OCI-LY1 (cell line): ENCODE measurements around the gene CYTH4.

ENCODE experiments used
- H2AFZ ChIP-seq: fragments of 200-600 bp; sonication (generic), shearing (Covaris generic); 2 replicates; pipeline ENCODE4 v1.6.0; 2014; ENCODE audit warnings: antibody characterized with exemption, mild to moderate bottlenecking, low read length
- H3F3A ChIP-seq: fragments of 200-600 bp; sonication (generic), shearing (Covaris generic); 2 replicates; pipeline ENCODE4 v1.6.0; 2014; ENCODE audit warnings: mild to moderate bottlenecking, antibody characterized with exemption, low read length, moderate library complexity; ENCODE audit not compliant: insufficient read depth
- H3K27ac ChIP-seq: fragments of 200-600 bp; sonication (generic); 2 replicates; pipeline ENCODE4 v1.5.1; 2014; ENCODE audit warnings: low read length, mixed run types, mild to moderate bottlenecking, low read depth; ENCODE audit not compliant: poor library complexity, severe bottlenecking
- H3K27me3 ChIP-seq: fragments of 200-600 bp; sonication (generic); 2 replicates; pipeline ENCODE4 v1.6.0; 2014; ENCODE audit warnings: antibody characterized with exemption, mild to moderate bottlenecking, low read length, moderate library complexity; ENCODE audit not compliant: insufficient read depth
- H3K36me3 ChIP-seq: fragments of 200-600 bp; sonication (generic); 2 replicates; pipeline ENCODE4 v1.6.1; 2014; ENCODE audit warnings: mild to moderate bottlenecking, antibody characterized with exemption, low read length, moderate library complexity, mixed read lengths; ENCODE audit not compliant: insufficient read depth
- H3K4me1 ChIP-seq: fragments of 200-600 bp; sonication (generic); 2 replicates; pipeline ENCODE4 v1.5.1; 2014; ENCODE audit warnings: mild to moderate bottlenecking, low read length, moderate library complexity; ENCODE audit not compliant: insufficient read depth, severe bottlenecking
- H3K4me2 ChIP-seq: fragments of 200-600 bp; sonication (generic), shearing (Covaris generic); 2 replicates; pipeline ENCODE4 v1.6.1; 2014; ENCODE audit warnings: low read length
- H3K4me3 ChIP-seq: fragments of 200-600 bp; sonication (generic); 2 replicates; pipeline ENCODE4 v1.5.1; 2014; ENCODE audit warnings: low read length, low read depth, mild to moderate bottlenecking, mixed read lengths; ENCODE audit not compliant: poor library complexity, severe bottlenecking
- H3K79me2 ChIP-seq: fragments of 200-600 bp; shearing (Covaris generic); 2 replicates; pipeline ENCODE4 v1.6.1; 2016; ENCODE audit warnings: mixed run types, low read length, mixed read lengths; ENCODE audit not compliant: insufficient read depth
- H3K9ac ChIP-seq: fragments of 200-600 bp; sonication (generic), shearing (Covaris generic); 2 replicates; pipeline ENCODE4 v1.6.1; 2014; ENCODE audit warnings: mild to moderate bottlenecking, low read length, mixed read lengths
- H3K9me2 ChIP-seq: fragments of 200-600 bp; sonication (generic), shearing (Covaris generic); 2 replicates; pipeline ENCODE4 v1.6.1; 2014; ENCODE audit warnings: low read depth, mild to moderate bottlenecking, low read length, mixed read lengths
- H3K9me3 ChIP-seq: fragments of 200-600 bp; shearing (Covaris generic); 2 replicates; pipeline ENCODE4 v1.6.1; 2014; ENCODE audit warnings: low read length, mixed read lengths
- H4K20me1 ChIP-seq: fragments of 200-600 bp; sonication (generic), shearing (Covaris generic); 2 replicates; pipeline ENCODE4 v1.6.0; 2016; ENCODE audit warnings: mild to moderate bottlenecking, low read length; ENCODE audit not compliant: insufficient read depth
- CTCF ChIP-seq: fragments of 200-600 bp; sonication (generic), shearing (Covaris generic); IDR thresholded peaks from 2 replicates; pipeline ENCODE4 v1.5.1; 2017; ENCODE audit warnings: mild to moderate bottlenecking, antibody characterized with exemption, low read length, moderate library complexity, mixed read lengths
- EZH2 ChIP-seq: fragments of 200-600 bp; sonication (generic), shearing (Covaris generic); IDR thresholded peaks from 2 replicates; pipeline ENCODE4 v1.8.0; 2017; ENCODE audit warnings: borderline replicate concordance, mixed run types, mild to moderate bottlenecking, antibody characterized with exemption, low read length, moderate library complexity, mixed read lengths

Gene CYTH4

GRCh38 chr22:37276776-37277175 is 5.5 kb upstream of the CYTH4 start:
- H3K4me3 ChIP-seq = no peak overlapping the region
- H3K9me3 ChIP-seq = no peaks in the 10 kb centered on the region; the same call in 1 of the 2 replicates
- no peak overlapping the region for H3K9ac ChIP-seq
- H3K4me2 ChIP-seq = no peak overlapping the region
- no peaks in the 10 kb centered on the region for H3K79me2 ChIP-seq
- no peak overlapping the region for H2AFZ ChIP-seq
- H3K4me1 ChIP-seq = peaks cover 9% of the 10 kb centered on the region
- no peaks in the 10 kb centered on the region for H3F3A ChIP-seq
- H3K27ac ChIP-seq = no peak overlapping the region
- H3K9me2 ChIP-seq = no peaks in the 10 kb centered on the region
- H3K27me3 ChIP-seq = peaks cover 11% of the 10 kb centered on the region; the same call in 1 of the 2 replicates
- no peaks in the 10 kb centered on the region; the same call in 1 of the 2 replicates for H3K36me3 ChIP-seq
- H4K20me1 ChIP-seq = no peaks in the 10 kb centered on the region
- TF ChIP-seq CTCF (no peak), EZH2 (no peak)

GRCh38 chr22:37277384-37277783 is 4.9 kb upstream of the CYTH4 start:
- H3K4me2 ChIP-seq = no peak overlapping the region
- H3K9me3 ChIP-seq = no peaks in the 10 kb centered on the region; the same call in 1 of the 2 replicates
- no peaks in the 10 kb centered on the region for H3K9me2 ChIP-seq
- no peak overlapping the region for H2AFZ ChIP-seq
- no peaks in the 10 kb centered on the region for H4K20me1 ChIP-seq
- H3K27ac ChIP-seq = no peak overlapping the region
- H3K79me2 ChIP-seq = no peaks in the 10 kb centered on the region
- peaks cover 11% of the 10 kb centered on the region; the same call in 1 of the 2 replicates for H3K27me3 ChIP-seq
- H3K36me3 ChIP-seq = no peaks in the 10 kb centered on the region; the same call in 1 of the 2 replicates
- H3F3A ChIP-seq = no peaks in the 10 kb centered on the region
- peaks cover 15% of the 10 kb centered on the region for H3K4me1 ChIP-seq
- TF ChIP-seq CTCF = no peak
- no peak for TF ChIP-seq EZH2
- no peak overlapping the region for H3K9ac ChIP-seq
- H3K4me3 ChIP-seq = no peak overlapping the region

GRCh38 chr22:37278261-37278660 is 4.0 kb upstream of the CYTH4 start:
- H3F3A ChIP-seq = no peaks in the 10 kb centered on the region
- H3K4me2 ChIP-seq = no peak overlapping the region
- no peaks in the 10 kb centered on the region for H3K79me2 ChIP-seq
- H3K9ac ChIP-seq = no peak overlapping the region
- H3K36me3 ChIP-seq = no peaks in the 10 kb centered on the region; the same call in 1 of the 2 replicates
- H4K20me1 ChIP-seq = no peaks in the 10 kb centered on the region
- H3K4me1 ChIP-seq = peaks cover 24% of the 10 kb centered on the region
- H3K27me3 ChIP-seq = peaks cover 11% of the 10 kb centered on the region; the same call in 1 of the 2 replicates
- H3K27ac ChIP-seq = no peak overlapping the region
- no peaks in the 10 kb centered on the region for H3K9me2 ChIP-seq
- H3K4me3 ChIP-seq = no peak overlapping the region
- H2AFZ ChIP-seq = no peak overlapping the region
- TF ChIP-seq CTCF = no peak
- TF ChIP-seq EZH2 = no peak
- no peaks in the 10 kb centered on the region; the same call in 1 of the 2 replicates for H3K9me3 ChIP-seq
